Type B pancreatic cell (in vitro differentiated cells): ENCODE data around the gene SART1. TPM values are rescaled to one million over a fixed set of nuclear protein-coding genes. Genes with fewer than 3 reads are reported as not detected.
A peak's percentile ranks its signal among the peaks of the same experiment; 100 is the strongest.
"Not testable (repeated sequence)": the region's sequence is repeated elsewhere in the genome, so short reads cannot be mapped to it uniquely, and the experiment has no call there.

Experiments
- DNase-seq: peaks from one replicate; pipeline ENCODE4 v3.0.0; 2021; ENCODE audit warnings: mixed read lengths; ENCODE audit not compliant: unreplicated experiment; ENCODE audit errors: extremely low spot score
- H3K27ac Mint-ChIP-seq: 2 replicates; pipeline ENCODE4 v1.8.0; 2021; ENCODE audit warnings: mild to moderate bottlenecking, mixed read lengths
- H3K27me3 Mint-ChIP-seq: 2 replicates; pipeline ENCODE4 v1.8.0; 2021; ENCODE audit warnings: mixed read lengths
- H3K36me3 Mint-ChIP-seq: 2 replicates; pipeline ENCODE4 v1.8.0; 2021; ENCODE audit warnings: mixed read lengths
- H3K4me1 Mint-ChIP-seq: one replicate; pipeline ENCODE4 v1.8.0; 2021; ENCODE audit warnings: mixed read lengths; ENCODE audit not compliant: unreplicated experiment
- H3K4me3 Mint-ChIP-seq: 2 replicates; pipeline ENCODE4 v1.8.0; 2021; ENCODE audit warnings: mild to moderate bottlenecking, mixed read lengths
- H3K9me3 Mint-ChIP-seq: 2 replicates; pipeline ENCODE4 v1.8.0; 2021; ENCODE audit warnings: mixed read lengths
- total RNA-seq: library from RNA; stranded (reverse); gene quantifications from 2 replicates; pipeline ENCODE4 v1.2.1, GENCODE V29; 2021; ENCODE audit warnings: low replicate concordance
- TF ChIP-seq, protein P1 (sequence below): fragments of 200-600 bp; sonication (generic); conservative IDR thresholded peaks from 2 replicates; pipeline ENCODE4 v1.5.0; 2021; ENCODE audit warnings: antibody characterized with exemption, mild to moderate bottlenecking

The SART1 gene
- total RNA-seq, 1 donor from 2014 or later = 46.0 TPM

DNA sequence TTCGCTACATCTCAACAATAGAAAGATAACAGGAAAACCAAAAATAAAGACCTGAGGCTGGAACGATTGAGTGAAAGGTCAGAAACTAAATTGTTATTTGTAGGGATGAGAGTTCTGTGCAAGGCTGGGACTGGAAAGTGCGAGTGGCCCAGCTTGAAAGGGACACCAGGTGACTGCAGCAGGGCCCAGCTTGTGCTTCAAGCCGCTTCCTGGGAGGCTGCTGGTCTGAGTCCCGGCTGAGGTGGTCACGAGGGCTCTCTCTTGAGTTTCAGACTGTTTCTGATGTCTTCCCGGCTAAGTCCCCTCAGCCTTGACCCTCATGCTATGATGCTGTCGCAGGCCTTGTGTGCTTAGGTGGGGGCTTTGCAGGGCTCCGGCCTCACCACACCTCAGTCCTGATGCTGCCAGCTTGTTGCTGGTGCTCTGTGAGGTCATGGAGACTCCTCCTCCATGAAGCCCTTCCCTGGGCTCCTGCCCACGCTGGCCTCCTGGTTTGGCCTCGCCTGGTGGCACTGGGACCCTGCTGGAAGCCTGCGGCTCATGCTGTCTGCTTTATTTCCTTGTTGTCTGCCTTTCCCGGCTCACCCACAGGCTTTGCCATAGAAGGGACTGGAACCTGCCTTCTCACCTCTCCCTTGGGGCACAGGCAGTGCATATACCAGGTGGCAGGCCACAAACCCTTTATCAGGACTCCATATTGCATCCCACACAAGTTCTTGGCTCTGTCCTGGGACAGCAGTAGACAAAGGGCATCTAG is 44.8 kb downstream of the SART1 start:
- Mint-ChIP-seq H3K4me3 (no peak overlapping the region), H3K27me3 (peaks cover 11% of the 10 kb centered on the region), H3K9me3 (no peaks in the 10 kb centered on the region), H3K4me1 (peaks cover 14% of the 10 kb centered on the region), H3K27ac (no peak overlapping the region), H3K36me3 (peaks cover 12% of the 10 kb centered on the region)
- DNase-seq = no peak
- TF ChIP-seq, protein P1, sequence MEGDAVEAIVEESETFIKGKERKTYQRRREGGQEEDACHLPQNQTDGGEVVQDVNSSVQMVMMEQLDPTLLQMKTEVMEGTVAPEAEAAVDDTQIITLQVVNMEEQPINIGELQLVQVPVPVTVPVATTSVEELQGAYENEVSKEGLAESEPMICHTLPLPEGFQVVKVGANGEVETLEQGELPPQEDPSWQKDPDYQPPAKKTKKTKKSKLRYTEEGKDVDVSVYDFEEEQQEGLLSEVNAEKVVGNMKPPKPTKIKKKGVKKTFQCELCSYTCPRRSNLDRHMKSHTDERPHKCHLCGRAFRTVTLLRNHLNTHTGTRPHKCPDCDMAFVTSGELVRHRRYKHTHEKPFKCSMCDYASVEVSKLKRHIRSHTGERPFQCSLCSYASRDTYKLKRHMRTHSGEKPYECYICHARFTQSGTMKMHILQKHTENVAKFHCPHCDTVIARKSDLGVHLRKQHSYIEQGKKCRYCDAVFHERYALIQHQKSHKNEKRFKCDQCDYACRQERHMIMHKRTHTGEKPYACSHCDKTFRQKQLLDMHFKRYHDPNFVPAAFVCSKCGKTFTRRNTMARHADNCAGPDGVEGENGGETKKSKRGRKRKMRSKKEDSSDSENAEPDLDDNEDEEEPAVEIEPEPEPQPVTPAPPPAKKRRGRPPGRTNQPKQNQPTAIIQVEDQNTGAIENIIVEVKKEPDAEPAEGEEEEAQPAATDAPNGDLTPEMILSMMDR = no peak

DNA sequence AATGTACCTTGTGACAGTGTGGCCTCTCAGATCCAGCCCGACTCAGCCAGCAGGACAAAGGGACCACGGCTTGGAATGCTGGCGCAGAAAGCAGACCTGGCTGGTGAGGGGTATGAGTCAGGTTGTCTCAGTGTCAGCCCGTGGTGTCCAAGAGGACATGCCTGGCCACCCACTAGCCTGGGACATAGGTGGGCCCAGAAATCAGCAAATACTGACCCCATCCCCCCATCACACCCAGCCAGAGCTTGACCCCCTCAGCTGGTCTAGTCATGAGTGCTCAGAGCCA is 45.3 kb downstream of the SART1 start:
- TF ChIP-seq, protein P1 = no peak
- no peaks in the 10 kb centered on the region for H3K9me3 Mint-ChIP-seq
- H3K4me1 Mint-ChIP-seq = peaks cover 12% of the 10 kb centered on the region
- peaks cover 10% of the 10 kb centered on the region for H3K36me3 Mint-ChIP-seq
- H3K27me3 Mint-ChIP-seq = peaks cover 13% of the 10 kb centered on the region
- no peak overlapping the region for H3K27ac Mint-ChIP-seq
- no peak for DNase-seq
- H3K4me3 Mint-ChIP-seq = no peak overlapping the region

DNA sequence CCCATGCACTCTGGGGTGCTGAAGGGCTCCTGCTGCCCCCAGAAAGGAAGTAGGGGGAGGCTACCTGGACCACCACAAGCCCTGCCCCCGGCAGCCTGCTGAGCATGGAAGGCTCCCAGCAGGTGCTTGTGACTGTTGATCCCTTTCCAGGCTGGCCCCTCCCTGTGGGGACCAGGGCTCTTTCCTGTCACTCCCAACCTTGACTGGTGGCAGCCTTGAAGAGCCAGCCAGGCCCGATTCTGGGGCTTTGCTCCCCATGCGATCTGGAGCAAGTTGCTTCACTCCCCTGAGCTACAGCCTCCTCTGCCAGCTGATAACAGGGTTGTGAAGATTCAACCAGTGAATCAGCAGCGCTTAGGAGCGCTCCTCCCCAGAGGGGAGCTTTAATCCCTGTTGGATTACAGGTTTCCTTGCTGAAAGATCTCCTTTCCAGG is 45.7 kb downstream of the SART1 start:
- DNase-seq = no peak
- TF ChIP-seq, protein P1 = no peak
- Mint-ChIP-seq H3K9me3 (no peaks in the 10 kb centered on the region), H3K4me1 (peaks cover 8% of the 10 kb centered on the region), H3K36me3 (peaks cover 6% of the 10 kb centered on the region), H3K4me3 (no peak overlapping the region), H3K27ac (no peak overlapping the region), H3K27me3 (peaks cover 13% of the 10 kb centered on the region)

DNA sequence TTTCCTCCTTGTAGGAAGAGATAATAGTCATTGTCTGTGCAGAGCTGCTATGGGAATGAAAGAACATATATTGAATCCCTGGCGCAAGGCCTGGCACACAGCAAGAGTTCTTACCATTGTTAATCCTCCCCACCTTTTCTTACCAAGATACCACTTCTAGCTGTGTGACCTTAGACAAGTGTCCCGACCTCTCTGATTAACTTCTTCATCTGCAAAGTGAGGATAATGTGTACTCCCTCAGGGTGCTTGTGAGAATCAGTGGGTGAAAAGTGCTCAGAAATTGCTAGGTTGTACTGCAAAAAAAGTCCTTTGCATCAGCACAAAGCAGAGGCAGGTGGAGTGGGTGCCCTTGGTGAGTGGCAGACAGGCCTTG is 46.5 kb downstream of the SART1 start:
- TF ChIP-seq, protein P1 = no peak
- peaks cover 2% of the 10 kb centered on the region for H3K4me1 Mint-ChIP-seq
- peaks cover 13% of the 10 kb centered on the region for H3K27me3 Mint-ChIP-seq
- H3K36me3 Mint-ChIP-seq = peaks cover 4% of the 10 kb centered on the region
- no peaks in the 10 kb centered on the region for H3K9me3 Mint-ChIP-seq
- no peak overlapping the region for H3K27ac Mint-ChIP-seq
- H3K4me3 Mint-ChIP-seq = no peak overlapping the region
- no peak for DNase-seq

DNA sequence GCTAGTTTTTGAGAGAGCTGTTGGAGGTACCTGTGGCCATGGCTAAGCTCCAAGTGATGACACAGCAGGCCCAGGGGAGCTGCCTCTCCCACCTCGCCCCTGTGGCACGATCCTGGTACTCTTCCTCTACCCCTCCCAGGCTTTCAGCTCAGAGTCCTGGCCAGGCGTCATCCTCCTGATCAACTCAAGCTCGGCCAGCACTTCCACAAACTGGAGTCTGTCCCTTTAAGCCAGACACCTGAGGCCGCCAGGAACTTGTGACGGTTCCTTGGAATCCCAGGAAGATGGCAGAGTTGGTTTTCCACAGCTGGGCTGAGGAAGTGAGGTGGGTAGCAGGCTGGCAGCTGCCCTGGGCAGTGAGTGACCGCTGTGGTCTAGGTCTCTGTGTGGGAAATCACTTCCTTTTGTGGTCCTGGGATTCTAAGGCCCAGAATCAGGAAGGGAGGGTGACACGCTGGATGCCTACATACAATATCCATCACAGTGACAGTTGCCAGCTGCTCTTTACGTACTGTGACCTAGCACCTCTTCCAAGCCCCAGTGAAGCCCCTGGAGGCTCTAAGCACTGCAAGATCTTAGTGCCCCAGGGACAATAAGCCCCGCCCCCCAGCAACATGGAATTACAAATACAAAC is 47.1 kb downstream of the SART1 start:
- Mint-ChIP-seq H3K9me3 (no peaks in the 10 kb centered on the region), H3K27me3 (peaks cover 13% of the 10 kb centered on the region), H3K36me3 (peaks cover 4% of the 10 kb centered on the region), H3K27ac (no peak overlapping the region), H3K4me3 (no peak overlapping the region), H3K4me1 (no peaks in the 10 kb centered on the region)
- no peak for DNase-seq
- TF ChIP-seq, protein P1 = no peak

DNA sequence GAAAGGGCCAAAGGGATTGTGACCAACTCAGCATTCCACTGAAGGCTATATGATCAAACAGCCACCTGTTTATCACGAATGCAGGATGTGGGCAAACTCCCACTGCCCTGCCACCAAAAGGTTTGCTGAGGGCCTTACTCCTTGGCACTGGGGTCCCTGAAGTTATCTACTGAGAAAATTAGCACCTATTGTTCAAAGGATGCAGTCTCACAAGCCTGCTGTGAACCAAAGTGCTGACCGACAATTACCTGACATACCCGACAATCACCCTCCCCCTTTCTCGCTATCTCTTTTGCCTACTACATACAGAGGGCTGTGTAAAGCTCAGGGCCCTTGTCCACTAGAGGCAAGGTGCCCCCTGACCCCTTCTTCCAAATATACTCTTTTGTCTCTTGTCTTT is 48.5 kb downstream of the SART1 start:
- DNase-seq, H3K4me3 Mint-ChIP-seq, H3K4me1 Mint-ChIP-seq, H3K9me3 Mint-ChIP-seq, H3K36me3 Mint-ChIP-seq: not testable (repeated sequence)
- Mint-ChIP-seq H3K27me3 (peaks cover 13% of the 10 kb centered on the region), H3K27ac (peak overlapping the region; percentile 56)
